HEK293 (cell line): ENCODE data around the gene VPS11.

Experiments
- GLIS1 ChIP-seq: fragments of 450-650 bp; formaldehyde crosslinking; IDR thresholded peaks from 2 replicates; pipeline ENCODE4 v1.5.1; 2016; ENCODE audit warnings: missing biosample characterization, missing genetic modification characterization
- KLF8 ChIP-seq: fragments of 450-650 bp; formaldehyde crosslinking; IDR thresholded peaks from 2 replicates; pipeline ENCODE4 v1.5.1; 2016; ENCODE audit warnings: missing biosample characterization, missing genetic modification characterization
- OSR2 ChIP-seq: fragments of 450-650 bp; formaldehyde crosslinking; IDR thresholded peaks from 2 replicates; pipeline ENCODE4 v1.5.1; 2016; ENCODE audit warnings: missing biosample characterization, missing genetic modification characterization
- ZFP37 ChIP-seq: fragments of 450-650 bp; formaldehyde crosslinking; IDR thresholded peaks from 2 replicates; pipeline ENCODE4 v1.5.1; 2016; ENCODE audit warnings: missing biosample characterization, missing genetic modification characterization
- ZIC2 ChIP-seq: fragments of 450-650 bp; formaldehyde crosslinking; IDR thresholded peaks from 2 replicates; pipeline ENCODE4 v1.5.1; 2016; ENCODE audit warnings: missing biosample characterization, missing genetic modification characterization
- ZNF19 ChIP-seq: fragments of 450-650 bp; formaldehyde crosslinking; IDR thresholded peaks from 2 replicates; pipeline ENCODE4; 2016; ENCODE audit warnings: missing biosample characterization, missing genetic modification characterization, low read depth
- ZNF2 ChIP-seq: fragments of 450-650 bp; formaldehyde crosslinking; IDR thresholded peaks from 2 replicates; pipeline ENCODE4 v1.5.1; 2016; ENCODE audit warnings: missing biosample characterization, missing genetic modification characterization
- ZNF248 ChIP-seq: fragments of 450-650 bp; formaldehyde crosslinking; IDR thresholded peaks from 2 replicates; pipeline ENCODE4 v1.5.1; 2017; ENCODE audit warnings: missing biosample characterization, missing genetic modification characterization
- ZNF426 ChIP-seq: fragments of 450-650 bp; formaldehyde crosslinking; IDR thresholded peaks from 2 replicates; pipeline ENCODE4 v1.5.1; 2017; ENCODE audit warnings: missing biosample characterization, missing genetic modification characterization, mild to moderate bottlenecking, inconsistent platforms, moderate library complexity
- ZNF48 ChIP-seq: fragments of 450-650 bp; formaldehyde crosslinking; IDR thresholded peaks from 2 replicates; pipeline ENCODE4 v1.5.1; 2016; ENCODE audit warnings: missing biosample characterization, missing genetic modification characterization
- ZNF529 ChIP-seq: fragments of 450-650 bp; formaldehyde crosslinking; IDR thresholded peaks from 2 replicates; pipeline ENCODE4 v1.5.1; 2017; ENCODE audit warnings: missing genetic modification characterization, missing biosample characterization; ENCODE audit not compliant: insufficient replicate concordance
- ZNF571 ChIP-seq: fragments of 450-650 bp; formaldehyde crosslinking; IDR thresholded peaks from 2 replicates; pipeline ENCODE4 v1.5.0; 2017; ENCODE audit warnings: missing biosample characterization, missing genetic modification characterization
- ZNF585B ChIP-seq: fragments of 450-650 bp; formaldehyde crosslinking; IDR thresholded peaks from 2 replicates; pipeline ENCODE4 v1.5.1; 2016; ENCODE audit warnings: missing biosample characterization, missing genetic modification characterization
- ZNF670 ChIP-seq: fragments of 450-650 bp; formaldehyde crosslinking; IDR thresholded peaks from 2 replicates; pipeline ENCODE4 v1.5.1; 2016; ENCODE audit warnings: missing biosample characterization, missing genetic modification characterization, low read depth
- ZNF701 ChIP-seq: fragments of 450-650 bp; formaldehyde crosslinking; IDR thresholded peaks from 2 replicates; pipeline ENCODE4 v1.5.1; 2016; ENCODE audit warnings: missing biosample characterization, missing genetic modification characterization
- ZNF76 ChIP-seq: fragments of 450-650 bp; formaldehyde crosslinking; IDR thresholded peaks from 2 replicates; pipeline ENCODE4; 2016; ENCODE audit warnings: low read depth, missing biosample characterization, missing genetic modification characterization, borderline replicate concordance
- ZSCAN16 ChIP-seq: fragments of 450-650 bp; formaldehyde crosslinking; IDR thresholded peaks from 2 replicates; pipeline ENCODE4 v1.5.1; 2016; ENCODE audit warnings: missing biosample characterization, missing genetic modification characterization
- TF ChIP-seq, protein P1 (sequence below): fragments of 450-650 bp; formaldehyde crosslinking; IDR thresholded peaks from 2 replicates; pipeline ENCODE4 v1.5.1; 2016; ENCODE audit warnings: missing biosample characterization, missing genetic modification characterization, low read depth
- TF ChIP-seq, protein P2 (sequence below): fragments of 450-650 bp; formaldehyde crosslinking; IDR thresholded peaks from 2 replicates; pipeline ENCODE4 v1.5.1; 2016; ENCODE audit warnings: missing biosample characterization, missing genetic modification characterization, borderline replicate concordance
- TF ChIP-seq, protein P3 (sequence below): fragments of 450-650 bp; formaldehyde crosslinking; IDR thresholded peaks from 2 replicates; pipeline ENCODE4 v1.5.1; 2017; ENCODE audit warnings: missing biosample characterization, missing genetic modification characterization
- TF ChIP-seq, protein P4 (sequence below): fragments of 450-650 bp; formaldehyde crosslinking; IDR thresholded peaks from 2 replicates; pipeline ENCODE4 v1.5.1; 2016; ENCODE audit warnings: missing biosample characterization, missing genetic modification characterization
- TF ChIP-seq, protein P5 (sequence below): fragments of 450-650 bp; formaldehyde crosslinking; IDR thresholded peaks from 2 replicates; pipeline ENCODE4 v1.5.1; 2016; ENCODE audit warnings: missing biosample characterization, missing genetic modification characterization
- TF ChIP-seq, protein P6 (sequence below): fragments of 450-650 bp; formaldehyde crosslinking; IDR thresholded peaks from 2 replicates; pipeline ENCODE4 v1.5.1; 2016; ENCODE audit warnings: missing biosample characterization, missing genetic modification characterization

Gene VPS11

DNA sequence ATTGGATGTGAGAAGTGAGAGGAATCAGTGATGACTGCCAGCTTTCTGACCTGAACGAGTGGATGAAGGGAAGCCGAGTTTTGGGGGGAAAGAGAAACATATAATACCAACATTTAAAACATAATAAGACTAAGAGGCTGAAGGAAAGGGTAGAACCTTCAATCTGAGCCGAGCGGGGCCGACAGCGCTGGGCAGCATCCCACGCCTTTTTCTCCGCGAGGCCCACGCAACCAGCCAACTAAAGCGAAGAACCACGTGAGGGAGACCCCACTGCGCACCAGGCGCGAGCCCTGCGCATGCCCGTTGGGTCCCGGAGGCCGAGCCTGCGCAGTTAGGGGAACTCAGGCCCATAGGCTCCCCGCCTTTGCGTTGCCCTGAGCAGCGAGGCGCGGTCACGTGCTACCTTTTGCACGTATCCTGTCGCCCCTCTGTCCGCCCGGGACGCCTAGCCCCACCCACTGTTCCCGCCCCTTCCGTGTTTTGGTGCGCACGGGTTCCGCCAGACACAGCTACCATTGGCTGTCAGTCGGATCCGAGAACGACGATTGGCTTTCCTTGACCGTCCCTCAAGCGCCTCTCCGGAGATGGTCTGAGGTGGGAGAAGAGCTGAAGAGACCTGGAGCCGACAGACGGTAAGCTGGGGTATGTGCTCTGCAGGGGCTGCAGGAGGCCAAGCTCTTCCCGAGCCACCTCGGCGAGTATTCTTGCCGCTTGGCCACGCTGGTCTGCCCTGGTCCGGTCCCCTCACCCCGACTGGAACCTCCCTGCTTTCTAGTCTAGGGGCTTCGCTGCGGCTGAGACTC is 53.6 kb downstream of the VPS11 start, which contains the start of gene HINFP (continued):
- TF ChIP-seq ZSCAN16 (tag by site-specific recombination): no peak
- TF ChIP-seq, protein P1, sequence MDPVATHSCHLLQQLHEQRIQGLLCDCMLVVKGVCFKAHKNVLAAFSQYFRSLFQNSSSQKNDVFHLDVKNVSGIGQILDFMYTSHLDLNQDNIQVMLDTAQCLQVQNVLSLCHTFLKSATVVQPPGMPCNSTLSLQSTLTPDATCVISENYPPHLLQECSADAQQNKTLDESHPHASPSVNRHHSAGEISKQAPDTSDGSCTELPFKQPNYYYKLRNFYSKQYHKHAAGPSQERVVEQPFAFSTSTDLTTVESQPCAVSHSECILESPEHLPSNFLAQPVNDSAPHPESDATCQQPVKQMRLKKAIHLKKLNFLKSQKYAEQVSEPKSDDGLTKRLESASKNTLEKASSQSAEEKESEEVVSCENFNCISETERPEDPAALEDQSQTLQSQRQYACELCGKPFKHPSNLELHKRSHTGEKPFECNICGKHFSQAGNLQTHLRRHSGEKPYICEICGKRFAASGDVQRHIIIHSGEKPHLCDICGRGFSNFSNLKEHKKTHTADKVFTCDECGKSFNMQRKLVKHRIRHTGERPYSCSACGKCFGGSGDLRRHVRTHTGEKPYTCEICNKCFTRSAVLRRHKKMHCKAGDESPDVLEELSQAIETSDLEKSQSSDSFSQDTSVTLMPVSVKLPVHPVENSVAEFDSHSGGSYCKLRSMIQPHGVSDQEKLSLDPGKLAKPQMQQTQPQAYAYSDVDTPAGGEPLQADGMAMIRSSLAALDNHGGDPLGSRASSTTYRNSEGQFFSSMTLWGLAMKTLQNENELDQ (tag by site-specific recombination): no peak
- TF ChIP-seq ZNF2 (tag by site-specific recombination): no peak
- no peak for TF ChIP-seq ZNF585B
- TF ChIP-seq, protein P2, sequence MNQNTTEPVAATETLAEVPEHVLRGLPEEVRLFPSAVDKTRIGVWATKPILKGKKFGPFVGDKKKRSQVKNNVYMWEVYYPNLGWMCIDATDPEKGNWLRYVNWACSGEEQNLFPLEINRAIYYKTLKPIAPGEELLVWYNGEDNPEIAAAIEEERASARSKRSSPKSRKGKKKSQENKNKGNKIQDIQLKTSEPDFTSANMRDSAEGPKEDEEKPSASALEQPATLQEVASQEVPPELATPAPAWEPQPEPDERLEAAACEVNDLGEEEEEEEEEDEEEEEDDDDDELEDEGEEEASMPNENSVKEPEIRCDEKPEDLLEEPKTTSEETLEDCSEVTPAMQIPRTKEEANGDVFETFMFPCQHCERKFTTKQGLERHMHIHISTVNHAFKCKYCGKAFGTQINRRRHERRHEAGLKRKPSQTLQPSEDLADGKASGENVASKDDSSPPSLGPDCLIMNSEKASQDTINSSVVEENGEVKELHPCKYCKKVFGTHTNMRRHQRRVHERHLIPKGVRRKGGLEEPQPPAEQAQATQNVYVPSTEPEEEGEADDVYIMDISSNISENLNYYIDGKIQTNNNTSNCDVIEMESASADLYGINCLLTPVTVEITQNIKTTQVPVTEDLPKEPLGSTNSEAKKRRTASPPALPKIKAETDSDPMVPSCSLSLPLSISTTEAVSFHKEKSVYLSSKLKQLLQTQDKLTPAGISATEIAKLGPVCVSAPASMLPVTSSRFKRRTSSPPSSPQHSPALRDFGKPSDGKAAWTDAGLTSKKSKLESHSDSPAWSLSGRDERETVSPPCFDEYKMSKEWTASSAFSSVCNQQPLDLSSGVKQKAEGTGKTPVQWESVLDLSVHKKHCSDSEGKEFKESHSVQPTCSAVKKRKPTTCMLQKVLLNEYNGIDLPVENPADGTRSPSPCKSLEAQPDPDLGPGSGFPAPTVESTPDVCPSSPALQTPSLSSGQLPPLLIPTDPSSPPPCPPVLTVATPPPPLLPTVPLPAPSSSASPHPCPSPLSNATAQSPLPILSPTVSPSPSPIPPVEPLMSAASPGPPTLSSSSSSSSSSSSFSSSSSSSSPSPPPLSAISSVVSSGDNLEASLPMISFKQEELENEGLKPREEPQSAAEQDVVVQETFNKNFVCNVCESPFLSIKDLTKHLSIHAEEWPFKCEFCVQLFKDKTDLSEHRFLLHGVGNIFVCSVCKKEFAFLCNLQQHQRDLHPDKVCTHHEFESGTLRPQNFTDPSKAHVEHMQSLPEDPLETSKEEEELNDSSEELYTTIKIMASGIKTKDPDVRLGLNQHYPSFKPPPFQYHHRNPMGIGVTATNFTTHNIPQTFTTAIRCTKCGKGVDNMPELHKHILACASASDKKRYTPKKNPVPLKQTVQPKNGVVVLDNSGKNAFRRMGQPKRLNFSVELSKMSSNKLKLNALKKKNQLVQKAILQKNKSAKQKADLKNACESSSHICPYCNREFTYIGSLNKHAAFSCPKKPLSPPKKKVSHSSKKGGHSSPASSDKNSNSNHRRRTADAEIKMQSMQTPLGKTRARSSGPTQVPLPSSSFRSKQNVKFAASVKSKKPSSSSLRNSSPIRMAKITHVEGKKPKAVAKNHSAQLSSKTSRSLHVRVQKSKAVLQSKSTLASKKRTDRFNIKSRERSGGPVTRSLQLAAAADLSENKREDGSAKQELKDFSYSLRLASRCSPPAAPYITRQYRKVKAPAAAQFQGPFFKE (tag by site-specific recombination): no peak
- no peak for TF ChIP-seq ZNF670
- peak; percentile 68; the same call in 1 of the 2 replicates for TF ChIP-seq ZFP37 (tag by site-specific recombination)
- TF ChIP-seq, protein P3, sequence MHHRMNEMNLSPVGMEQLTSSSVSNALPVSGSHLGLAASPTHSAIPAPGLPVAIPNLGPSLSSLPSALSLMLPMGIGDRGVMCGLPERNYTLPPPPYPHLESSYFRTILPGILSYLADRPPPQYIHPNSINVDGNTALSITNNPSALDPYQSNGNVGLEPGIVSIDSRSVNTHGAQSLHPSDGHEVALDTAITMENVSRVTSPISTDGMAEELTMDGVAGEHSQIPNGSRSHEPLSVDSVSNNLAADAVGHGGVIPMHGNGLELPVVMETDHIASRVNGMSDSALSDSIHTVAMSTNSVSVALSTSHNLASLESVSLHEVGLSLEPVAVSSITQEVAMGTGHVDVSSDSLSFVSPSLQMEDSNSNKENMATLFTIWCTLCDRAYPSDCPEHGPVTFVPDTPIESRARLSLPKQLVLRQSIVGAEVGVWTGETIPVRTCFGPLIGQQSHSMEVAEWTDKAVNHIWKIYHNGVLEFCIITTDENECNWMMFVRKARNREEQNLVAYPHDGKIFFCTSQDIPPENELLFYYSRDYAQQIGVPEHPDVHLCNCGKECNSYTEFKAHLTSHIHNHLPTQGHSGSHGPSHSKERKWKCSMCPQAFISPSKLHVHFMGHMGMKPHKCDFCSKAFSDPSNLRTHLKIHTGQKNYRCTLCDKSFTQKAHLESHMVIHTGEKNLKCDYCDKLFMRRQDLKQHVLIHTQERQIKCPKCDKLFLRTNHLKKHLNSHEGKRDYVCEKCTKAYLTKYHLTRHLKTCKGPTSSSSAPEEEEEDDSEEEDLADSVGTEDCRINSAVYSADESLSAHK (tag by site-specific recombination): no peak
- TF ChIP-seq ZIC2 (tag by site-specific recombination): peak; percentile 39; the same call in 1 of the 2 replicates
- no peak for TF ChIP-seq ZNF19 (tag by site-specific recombination)
- TF ChIP-seq OSR2: no peak
- no peak for TF ChIP-seq ZNF48
- no peak for TF ChIP-seq ZNF701 (tag by site-specific recombination)
- no peak for TF ChIP-seq ZNF571 (tag by site-specific recombination)
- 0 out of 2 replicates have a peak, but pooled peaks have one; percentile 41 for TF ChIP-seq GLIS1 (tag by site-specific recombination)
- no peak for TF ChIP-seq ZNF426 (tag by site-specific recombination)
- TF ChIP-seq ZNF248 (tag by site-specific recombination): no peak
- no peak; the same call in 1 of the 2 replicates for TF ChIP-seq ZNF76 (tag by site-specific recombination)
- no peak for TF ChIP-seq ZNF529 (tag by site-specific recombination)
- TF ChIP-seq, protein P4, sequence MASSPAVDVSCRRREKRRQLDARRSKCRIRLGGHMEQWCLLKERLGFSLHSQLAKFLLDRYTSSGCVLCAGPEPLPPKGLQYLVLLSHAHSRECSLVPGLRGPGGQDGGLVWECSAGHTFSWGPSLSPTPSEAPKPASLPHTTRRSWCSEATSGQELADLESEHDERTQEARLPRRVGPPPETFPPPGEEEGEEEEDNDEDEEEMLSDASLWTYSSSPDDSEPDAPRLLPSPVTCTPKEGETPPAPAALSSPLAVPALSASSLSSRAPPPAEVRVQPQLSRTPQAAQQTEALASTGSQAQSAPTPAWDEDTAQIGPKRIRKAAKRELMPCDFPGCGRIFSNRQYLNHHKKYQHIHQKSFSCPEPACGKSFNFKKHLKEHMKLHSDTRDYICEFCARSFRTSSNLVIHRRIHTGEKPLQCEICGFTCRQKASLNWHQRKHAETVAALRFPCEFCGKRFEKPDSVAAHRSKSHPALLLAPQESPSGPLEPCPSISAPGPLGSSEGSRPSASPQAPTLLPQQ: peak; percentile 89
- TF ChIP-seq, protein P5, sequence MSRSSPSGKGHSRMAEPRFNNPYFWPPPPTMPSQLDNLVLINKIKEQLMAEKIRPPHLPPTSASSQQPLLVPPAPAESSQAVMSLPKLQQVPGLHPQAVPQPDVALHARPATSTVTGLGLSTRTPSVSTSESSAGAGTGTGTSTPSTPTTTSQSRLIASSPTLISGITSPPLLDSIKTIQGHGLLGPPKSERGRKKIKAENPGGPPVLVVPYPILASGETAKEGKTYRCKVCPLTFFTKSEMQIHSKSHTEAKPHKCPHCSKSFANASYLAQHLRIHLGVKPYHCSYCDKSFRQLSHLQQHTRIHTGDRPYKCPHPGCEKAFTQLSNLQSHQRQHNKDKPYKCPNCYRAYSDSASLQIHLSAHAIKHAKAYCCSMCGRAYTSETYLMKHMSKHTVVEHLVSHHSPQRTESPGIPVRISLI: no peak
- TF ChIP-seq, protein P6, sequence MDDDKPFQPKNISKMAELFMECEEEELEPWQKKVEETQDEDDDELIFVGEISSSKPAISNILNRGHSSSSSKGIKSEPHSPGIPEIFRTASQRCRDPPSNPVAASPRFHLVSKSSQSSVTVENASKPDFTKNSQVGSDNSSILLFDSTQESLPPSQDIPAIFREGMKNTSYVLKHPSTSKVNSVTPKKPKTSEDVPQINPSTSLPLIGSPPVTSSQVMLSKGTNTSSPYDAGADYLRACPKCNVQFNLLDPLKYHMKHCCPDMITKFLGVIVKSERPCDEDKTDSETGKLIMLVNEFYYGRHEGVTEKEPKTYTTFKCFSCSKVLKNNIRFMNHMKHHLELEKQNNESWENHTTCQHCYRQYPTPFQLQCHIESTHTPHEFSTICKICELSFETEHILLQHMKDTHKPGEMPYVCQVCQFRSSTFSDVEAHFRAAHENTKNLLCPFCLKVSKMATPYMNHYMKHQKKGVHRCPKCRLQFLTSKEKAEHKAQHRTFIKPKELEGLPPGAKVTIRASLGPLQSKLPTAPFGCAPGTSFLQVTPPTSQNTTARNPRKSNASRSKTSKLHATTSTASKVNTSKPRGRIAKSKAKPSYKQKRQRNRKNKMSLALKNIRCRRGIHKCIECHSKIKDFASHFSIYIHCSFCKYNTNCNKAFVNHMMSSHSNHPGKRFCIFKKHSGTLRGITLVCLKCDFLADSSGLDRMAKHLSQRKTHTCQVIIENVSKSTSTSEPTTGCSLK (tag by site-specific recombination): no peak
- no peak for TF ChIP-seq KLF8 (tag by site-specific recombination)
